Iris pigment epithelial cell (primary cell): ENCODE data around the gene BCR.
A peak's percentile ranks its signal among the peaks of the same experiment; 100 is the strongest.

Source experiments
- DNase-seq: peaks from one replicate; pipeline ENCODE4 v3.0.0-alpha.2; 2011; ENCODE audit warnings: low read depth

BCR gene

GRCh38 chr22:23276656-23277582 is 96.6 kb downstream of the BCR start:
- DNase-seq, result no peak

GRCh38 chr22:23277583-23278295 is 97.4 kb downstream of the BCR start:
- no peak for DNase-seq

GRCh38 chr22:23278883-23279675 is 98.8 kb downstream of the BCR start:
- DNase-seq, result no peak

- no peak for DNase-seq
Measured at GRCh38 chr22:23279781-23280180, 99.5 kb downstream of the BCR start.

GRCh38 chr22:23280356-23281052 is 100.2 kb downstream of the BCR start:
- no peak for DNase-seq

- no peak for DNase-seq
Measured at GRCh38 chr22:23281053-23281405, 100.7 kb downstream of the BCR start.

GRCh38 chr22:23281406-23282088 is 101.2 kb downstream of the BCR start:
- DNase-seq, result peak; percentile 60

- DNase-seq, result peak; percentile 44
Measured at GRCh38 chr22:23282089-23282501, 101.8 kb downstream of the BCR start.

GRCh38 chr22:23282516-23282915 is 102.2 kb downstream of the BCR start:
- DNase-seq, result no peak

GRCh38 chr22:23282986-23283385 is 102.7 kb downstream of the BCR start:
- DNase-seq, result no peak

GRCh38 chr22:23283591-23284503 is 103.5 kb downstream of the BCR start:
- DNase-seq, result no peak

- DNase-seq, result no peak
Measured at GRCh38 chr22:23284504-23285033, 104.3 kb downstream of the BCR start.

GRCh38 chr22:23285236-23285635 is 104.9 kb downstream of the BCR start:
- DNase-seq, result no peak

GRCh38 chr22:23285734-23286133 is 105.4 kb downstream of the BCR start:
- DNase-seq, result no peak

- DNase-seq, result no peak
Measured at GRCh38 chr22:23286296-23286695, 106.0 kb downstream of the BCR start.

- DNase-seq, result no peak
Measured at GRCh38 chr22:23287136-23288095, 107.1 kb downstream of the BCR start.

- no peak for DNase-seq
Measured at GRCh38 chr22:23288301-23289129, 108.2 kb downstream of the BCR start.

- no peak for DNase-seq
Measured at GRCh38 chr22:23289130-23289503, 108.8 kb downstream of the BCR start.
